Small intestine (tissue), 7 donors: ENCODE data around the gene CLUH. TPM values are rescaled to one million over a fixed set of nuclear protein-coding genes. Genes with fewer than 3 reads are reported as not detected.

Experiments used
- DNase-seq, 2 donors: peaks; one replicate each; pipeline versions ENCODE4 v3.0.0 to v3.0.0-alpha.2; 2013
- FAIRE-seq: peaks from 2 replicates; lab custom pipeline; 2012; peaks lifted over from hg19 to GRCh38; lab: Jason Lieb, UNC
- H3K27ac ChIP-seq, 3 donors: one replicate each; pipeline ENCODE4 v1.5.1; 2013; ENCODE audit warnings: low read length in 2 of 3, mild to moderate bottlenecking in 2 of 3, control low read depth in 1 of 3, inconsistent platforms in 1 of 3, low read depth in 1 of 3, moderate library complexity in 1 of 3
- H3K27me3 ChIP-seq, 3 donors: one replicate each; pipeline ENCODE4 v1.6.1; 2013; ENCODE audit warnings: low read length in 3 of 3, inconsistent platforms in 1 of 3; ENCODE audit not compliant: control insufficient read depth in 3 of 3, insufficient read depth in 3 of 3
- H3K36me3 ChIP-seq, 3 donors: one replicate each; pipeline ENCODE4 v1.6.1; 2013; ENCODE audit warnings: low read length in 3 of 3, inconsistent platforms in 1 of 3, low read depth in 1 of 3, mild to moderate bottlenecking in 1 of 3, moderate library complexity in 1 of 3; ENCODE audit not compliant: control insufficient read depth in 3 of 3, insufficient read depth in 2 of 3
- H3K4me1 ChIP-seq, 3 donors: one replicate each; pipeline ENCODE4 v1.6.1; 2013; ENCODE audit warnings: low read length in 2 of 3, inconsistent platforms in 1 of 3, low read depth in 1 of 3, mild to moderate bottlenecking in 1 of 3, moderate library complexity in 1 of 3; ENCODE audit not compliant: control insufficient read depth in 3 of 3, insufficient read depth in 2 of 3
- H3K4me3 ChIP-seq, 3 donors: one replicate each; pipeline ENCODE4 v1.5.1; 2013; ENCODE audit warnings: low read length in 3 of 3, control low read depth in 1 of 3, inconsistent platforms in 1 of 3, low read depth in 1 of 3, mild to moderate bottlenecking in 1 of 3, moderate library complexity in 1 of 3
- H3K9me3 ChIP-seq, 2 donors: one replicate each; pipeline ENCODE4 v1.6.1; 2013; ENCODE audit warnings: low read depth in 1 of 2, low read length in 1 of 2; ENCODE audit not compliant: control insufficient read depth in 2 of 2, insufficient read depth in 1 of 2
- WGBS, 3 donors: extraction: QIAGEN DNeasy Blood & Tissue Kit; methylation state at CpG; one replicate each; pipeline ENCODE4 v1.1.7; 2013; 5-methylcytosine and 5-hydroxymethylcytosine counted together
- polyA plus RNA-seq, 4 donors: library from polyadenylated mRNA; stranded (reverse) in 3 of 4; unstranded in 1 of 4; fragments of 200-250 nt in 3 of 4; fragments of 120-200 nt in 1 of 4; gene quantifications; one replicate each; pipeline versions ENCODE4 v1.2.1 to v1.2.3, GENCODE V29; 2013
- donor health status: healthy with polysubstance abuse.
- donor health status: control.
- donor health status: control.
- donor health status: Bipolar disorder and iron deficiency.
- donor health status: healthy.

The CLUH gene
- polyA plus RNA-seq, 4 donors, result 46.3 to 93.9 (median 72.9) TPM

GRCh38 chr17:2647957-2648356 lies 63.6 kb downstream of the CLUH start:
- no peaks in the 10 kb centered on the region for H3K9me3 ChIP-seq
- H3K36me3 ChIP-seq, result peaks cover 2 to 50% (median 11%) of the 10 kb centered on the region in 3 donors
- 91 to 95% (median 91%) methylated on average over 6 of the region's 6 CpGs for WGBS, 3 donors
- no peaks in the 10 kb centered on the region for H3K27me3 ChIP-seq
- FAIRE-seq (no peak), DNase-seq (no peak)
- H3K4me3 ChIP-seq, result no peak overlapping the region
- no peak overlapping the region for H3K27ac ChIP-seq
- no peaks in the 10 kb centered on the region for H3K4me1 ChIP-seq

DNA sequence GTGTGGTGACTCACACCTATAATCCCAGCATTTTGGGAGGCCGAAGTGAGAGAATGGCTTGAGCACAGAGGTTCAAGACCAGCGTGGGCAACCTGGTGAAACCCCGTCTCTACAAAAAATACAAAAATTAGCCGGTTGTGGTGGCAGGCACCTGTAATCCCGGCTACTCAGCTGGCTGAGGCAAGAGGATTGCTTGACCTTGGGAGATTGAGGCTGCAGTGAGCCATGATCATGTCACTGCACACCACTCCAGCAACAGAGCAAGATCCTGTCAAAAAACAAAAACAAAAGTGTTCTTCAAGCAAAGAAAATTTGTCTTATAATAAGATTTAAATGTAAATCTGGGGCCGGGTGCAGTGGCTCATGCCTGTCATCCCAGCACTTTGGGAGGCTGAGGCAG lies 66.6 kb downstream of the CLUH start:
- FAIRE-seq, result no peak
- no peaks in the 10 kb centered on the region for H3K9me3 ChIP-seq
- H3K27ac ChIP-seq, result no peak overlapping the region
- whole genome bisulfite sequencing, 3 donors, result 77 to 88% (median 81%) methylated on average over 6 of the region's 6 CpGs
- no peak for DNase-seq
- H3K36me3 ChIP-seq, result peaks cover 2 to 45% (median 11%) of the 10 kb centered on the region in 3 donors
- no peak overlapping the region for H3K4me3 ChIP-seq
- no peaks in the 10 kb centered on the region for H3K27me3 ChIP-seq
- no peaks in the 10 kb centered on the region for H3K4me1 ChIP-seq

Other genes with a start within 250 kb of the CLUH start
- 10 to 100 TPM; 10.7 to 25.2 (median 12.9) TPM for gene METTL16, start 199.9 kb downstream of the CLUH start, polyA plus RNA-seq
- 10 to 100 TPM; 40.2 to 85.0 (median 50.3) TPM for gene PAFAH1B1, start 118.1 kb downstream of the CLUH start, polyA plus RNA-seq
- 1 to 10 TPM in 1 of 4 donors, under 1 TPM in 2, not detected in 1; 0.22 to 1.2 (median 0.75) TPM for gene CCDC92B, start 37.9 kb upstream of the CLUH start, polyA plus RNA-seq
- gene RAP1GAP2, start 84.7 kb upstream of the CLUH start, polyA plus RNA-seq, result 10 to 100 TPM in 2 of 4 donors, 1 to 10 TPM in 2; 4.9 to 24.6 (median 8.4) TPM